GM23338 (cell line): Measurements from ENCODE around the gene LIAS. TPM values are rescaled to one million over a fixed set of nuclear protein-coding genes. Genes with fewer than 3 reads are reported as not detected.

ENCODE experiments used
- ATAC-seq: fragments of 200-7000 bp; cut with Tn5 transposase; 3 replicates; pipeline ENCODE4 v1.9.1; 2020
- DNase-seq: peaks from one replicate; pipeline ENCODE4 v3.0.0-alpha.2; 2015; ENCODE audit warnings: low spot score
- H2AFZ ChIP-seq: fragments of 200-600 bp; sonication (generic); 2 replicates; pipeline ENCODE4 v1.8.0; 2016; ENCODE audit warnings: antibody characterized with exemption, mild to moderate bottlenecking, moderate library complexity
- H3F3A ChIP-seq: fragments of 200-600 bp; sonication (generic); replicated peaks from 2 replicates; pipeline ENCODE4 v1.8.0; 2017; ENCODE audit warnings: antibody characterized with exemption, mixed run types, low read depth
- H3K27ac ChIP-seq: fragments of 200-600 bp; sonication (generic); 2 replicates; pipeline ENCODE4 v1.6.1; 2016; ENCODE audit warnings: low read depth
- H3K27me3 ChIP-seq: fragments of 200-600 bp; sonication (generic); 2 replicates; pipeline ENCODE4 v1.8.0; 2016; ENCODE audit warnings: mild to moderate bottlenecking, mixed run types, moderate library complexity; ENCODE audit not compliant: insufficient read depth
- H3K36me3 ChIP-seq: fragments of 200-600 bp; sonication (generic); 2 replicates; pipeline ENCODE4 v1.8.0; 2016; ENCODE audit warnings: mild to moderate bottlenecking; ENCODE audit not compliant: insufficient read depth
- H3K4me1 ChIP-seq: fragments of 200-600 bp; sonication (generic); 2 replicates; pipeline ENCODE4 v1.8.0; 2016; ENCODE audit warnings: mild to moderate bottlenecking, moderate library complexity; ENCODE audit not compliant: insufficient read depth
- H3K4me2 ChIP-seq: fragments of 200-600 bp; sonication (generic); 2 replicates; pipeline ENCODE4 v1.7.1; 2017; ENCODE audit warnings: mixed run types
- H3K4me3 ChIP-seq: fragments of 200-600 bp; sonication (generic); 2 replicates; pipeline ENCODE4 v1.6.1; 2016; ENCODE audit warnings: mixed run types
- H3K79me2 ChIP-seq: fragments of 200-600 bp; sonication (generic); replicated peaks from 2 replicates; pipeline ENCODE4 v1.8.0; 2017; ENCODE audit warnings: mild to moderate bottlenecking; ENCODE audit not compliant: insufficient read depth
- H3K9me2 ChIP-seq: fragments of 200-600 bp; sonication (generic); 2 replicates; pipeline ENCODE4 v1.8.0; 2017; ENCODE audit not compliant: insufficient read depth
- H4K20me1 ChIP-seq: fragments of 200-600 bp; sonication (generic); replicated peaks from 2 replicates; pipeline ENCODE4 v1.8.0; 2017; ENCODE audit warnings: mild to moderate bottlenecking; ENCODE audit not compliant: insufficient read depth
- H3K27ac Mint-ChIP-seq: 2 replicates; pipeline ENCODE4 v1.8.0; 2020; ENCODE audit warnings: inconsistent platforms, mild to moderate bottlenecking, moderate library complexity, mixed read lengths
- H3K27me3 Mint-ChIP-seq: 3 replicates; pipeline ENCODE4 v1.8.0; 2022; ENCODE audit warnings: low read depth, mild to moderate bottlenecking, moderate library complexity, mixed read lengths, inconsistent platforms; ENCODE audit not compliant: insufficient read depth, poor library complexity
- H3K36me3 Mint-ChIP-seq: 3 replicates; pipeline ENCODE4 v1.8.0; 2021; ENCODE audit warnings: low read depth, mild to moderate bottlenecking, inconsistent platforms, moderate library complexity, mixed read lengths
- H3K4me1 Mint-ChIP-seq: 3 replicates; pipeline ENCODE4 v1.8.0; 2020; ENCODE audit warnings: mild to moderate bottlenecking, inconsistent platforms, mixed read lengths
- H3K4me3 Mint-ChIP-seq: 3 replicates; pipeline ENCODE4 v1.8.0; 2021; ENCODE audit warnings: moderate library complexity, mild to moderate bottlenecking, inconsistent platforms, mixed read lengths
- H3K9me3 Mint-ChIP-seq: 3 replicates; pipeline ENCODE4 v1.8.0; 2020; ENCODE audit warnings: moderate library complexity, mild to moderate bottlenecking, inconsistent platforms, mixed read lengths
- CREB1 ChIP-seq: fragments of 250-450 bp; sonication (Bioruptor Pico); IDR thresholded peaks from 2 replicates; pipeline ENCODE4 v1.5.0; 2020; ENCODE audit warnings: low read depth, mild to moderate bottlenecking, moderate library complexity
- EZH2 ChIP-seq: fragments of 200-600 bp; sonication (generic); IDR thresholded peaks from one replicate; pipeline ENCODE4 v1.8.0; 2017; ENCODE audit warnings: antibody characterized with exemption, mild to moderate bottlenecking, low read depth; ENCODE audit not compliant: unreplicated experiment
- EZH2phosphoT487 ChIP-seq: fragments of 200-600 bp; sonication (generic); IDR thresholded peaks from one replicate; pipeline ENCODE4 v1.8.1; 2018; ENCODE audit warnings: antibody characterized with exemption; ENCODE audit not compliant: unreplicated experiment
- JUNB ChIP-seq: IDR thresholded peaks from one replicate; pipeline ENCODE4 v1.6.1; 2016; ENCODE audit warnings: antibody characterized with exemption; ENCODE audit not compliant: unreplicated experiment
- NANOG ChIP-seq: IDR thresholded peaks from 2 replicates; pipeline ENCODE4 v1.6.1; 2016; ENCODE audit warnings: antibody characterized with exemption, borderline replicate concordance
- POLR2AphosphoS5 ChIP-seq: IDR thresholded peaks from 2 replicates; pipeline ENCODE4 v1.6.1; 2016; ENCODE audit warnings: antibody characterized with exemption, low read depth
- REST ChIP-seq: IDR thresholded peaks from one replicate; pipeline ENCODE4 v1.6.1; 2018; ENCODE audit warnings: antibody characterized with exemption; ENCODE audit not compliant: unreplicated experiment
- STAT1 ChIP-seq: IDR thresholded peaks from one replicate; pipeline ENCODE4 v1.6.1; 2016; ENCODE audit warnings: antibody characterized with exemption; ENCODE audit not compliant: unreplicated experiment
- ZNF114 ChIP-seq: fragments of 250-450 bp; sonication (Bioruptor Pico); IDR thresholded peaks from 2 replicates; pipeline ENCODE4 v1.5.0; 2020; ENCODE audit warnings: mild to moderate bottlenecking, moderate library complexity
- ZNF331 ChIP-seq: fragments of 250-450 bp; sonication (Bioruptor Pico); IDR thresholded peaks from 2 replicates; pipeline ENCODE4 v1.5.0; 2020; ENCODE audit warnings: low read depth, mild to moderate bottlenecking, moderate library complexity
- ZNF462 ChIP-seq: fragments of 250-450 bp; sonication (Bioruptor Pico); IDR thresholded peaks from 2 replicates; pipeline ENCODE4 v1.5.0; 2020; ENCODE audit warnings: mild to moderate bottlenecking, moderate library complexity
- polyA plus RNA-seq: library from polyadenylated mRNA; unstranded; fragments of >200 nt; fragmentation: Nextera tagmentation; extraction: Ambion mirVana; gene quantifications from 2 replicates; pipeline ENCODE4 v1.2.1, GENCODE V29; 2016
- total RNA-seq: library from RNA; depleted of rRNA; stranded (reverse); fragments of >200 nt; shearing (Covaris generic); gene quantifications from 2 replicates; pipeline ENCODE4 v1.2.3, GENCODE V29; 2014
- TF ChIP-seq, protein P1 (sequence below), 2 experiments: fragments of 200-600 bp in 1 of 2; sonication (generic) in 1 of 2; conservative IDR thresholded peaks; 2 replicates each; pipeline versions ENCODE4 v1.5.1 to v1.6.1; 2016 to 2017; ENCODE audit warnings: antibody characterized with exemption in 2 of 2, low read depth in 2 of 2, mild to moderate bottlenecking in 2 of 2, moderate library complexity in 1 of 2
- TF ChIP-seq, protein P2 (sequence below): IDR thresholded peaks from 2 replicates; pipeline ENCODE4 v1.6.1; 2016; ENCODE audit warnings: antibody characterized with exemption

LIAS gene
- total and polyA plus RNA-seq, 2 experiments from 2014 or later: 17.5 to 18.7 TPM

GRCh38 chr4:39452860-39453587 lies 5.8 kb upstream of the LIAS start:
- Histone ChIP-seq H2AFZ (no peak overlapping the region), H3K4me2 (no peak overlapping the region), H3K9me2 (no peaks in the 10 kb centered on the region), H3K27ac (peak overlapping the region; percentile 35; the same call in 1 of the 2 replicates), H3K4me1 (peaks cover 21% of the 10 kb centered on the region), H4K20me1 (peaks cover 40% of the 10 kb centered on the region), H3K27me3 (no peaks in the 10 kb centered on the region), H3K36me3 (peaks cover 68% of the 10 kb centered on the region), H3K79me2 (peaks cover 33% of the 10 kb centered on the region), H3F3A (peaks cover 79% of the 10 kb centered on the region), H3K4me3 (no peak overlapping the region)
- H3K27me3 Mint-ChIP-seq: peaks cover 5% of the 10 kb centered on the region
- peaks cover 35% of the 10 kb centered on the region; the same call in 2 of the 3 replicates for H3K4me1 Mint-ChIP-seq
- H3K27ac Mint-ChIP-seq: 0 out of 2 replicates have a peak overlapping the region, but pooled peaks have one; percentile 24
- peaks cover 77% of the 10 kb centered on the region for H3K36me3 Mint-ChIP-seq
- no peak overlapping the region; the same call in 2 of the 3 replicates for H3K4me3 Mint-ChIP-seq
- no peak for TF ChIP-seq POLR2AphosphoS5
- TF ChIP-seq ZNF462 (CRISPR knock-in tag): no peak
- no peak for TF ChIP-seq ZNF114 (CRISPR knock-in tag)
- TF ChIP-seq NANOG: no peak
- TF ChIP-seq, protein P1, sequence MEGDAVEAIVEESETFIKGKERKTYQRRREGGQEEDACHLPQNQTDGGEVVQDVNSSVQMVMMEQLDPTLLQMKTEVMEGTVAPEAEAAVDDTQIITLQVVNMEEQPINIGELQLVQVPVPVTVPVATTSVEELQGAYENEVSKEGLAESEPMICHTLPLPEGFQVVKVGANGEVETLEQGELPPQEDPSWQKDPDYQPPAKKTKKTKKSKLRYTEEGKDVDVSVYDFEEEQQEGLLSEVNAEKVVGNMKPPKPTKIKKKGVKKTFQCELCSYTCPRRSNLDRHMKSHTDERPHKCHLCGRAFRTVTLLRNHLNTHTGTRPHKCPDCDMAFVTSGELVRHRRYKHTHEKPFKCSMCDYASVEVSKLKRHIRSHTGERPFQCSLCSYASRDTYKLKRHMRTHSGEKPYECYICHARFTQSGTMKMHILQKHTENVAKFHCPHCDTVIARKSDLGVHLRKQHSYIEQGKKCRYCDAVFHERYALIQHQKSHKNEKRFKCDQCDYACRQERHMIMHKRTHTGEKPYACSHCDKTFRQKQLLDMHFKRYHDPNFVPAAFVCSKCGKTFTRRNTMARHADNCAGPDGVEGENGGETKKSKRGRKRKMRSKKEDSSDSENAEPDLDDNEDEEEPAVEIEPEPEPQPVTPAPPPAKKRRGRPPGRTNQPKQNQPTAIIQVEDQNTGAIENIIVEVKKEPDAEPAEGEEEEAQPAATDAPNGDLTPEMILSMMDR (conservative IDR thresholded peaks at IDR 0.05; ENCODE audit: low read depth in 2 of 2): no peak
- TF ChIP-seq, protein P2, sequence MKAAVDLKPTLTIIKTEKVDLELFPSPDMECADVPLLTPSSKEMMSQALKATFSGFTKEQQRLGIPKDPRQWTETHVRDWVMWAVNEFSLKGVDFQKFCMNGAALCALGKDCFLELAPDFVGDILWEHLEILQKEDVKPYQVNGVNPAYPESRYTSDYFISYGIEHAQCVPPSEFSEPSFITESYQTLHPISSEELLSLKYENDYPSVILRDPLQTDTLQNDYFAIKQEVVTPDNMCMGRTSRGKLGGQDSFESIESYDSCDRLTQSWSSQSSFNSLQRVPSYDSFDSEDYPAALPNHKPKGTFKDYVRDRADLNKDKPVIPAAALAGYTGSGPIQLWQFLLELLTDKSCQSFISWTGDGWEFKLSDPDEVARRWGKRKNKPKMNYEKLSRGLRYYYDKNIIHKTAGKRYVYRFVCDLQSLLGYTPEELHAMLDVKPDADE: no peak
- no peak for TF ChIP-seq CREB1
- TF ChIP-seq EZH2phosphoT487: no peak
- no peak for TF ChIP-seq JUNB
- TF ChIP-seq ZNF331 (CRISPR knock-in tag): no peak
- TF ChIP-seq EZH2: no peak
- no peak for TF ChIP-seq STAT1
- no peak for TF ChIP-seq REST
- no peak for ATAC-seq
- no peaks in the 10 kb centered on the region for H3K9me3 Mint-ChIP-seq
- no peak for DNase-seq
